Measurements from ENCODE around the gene SIGLEC1.

DNA sequence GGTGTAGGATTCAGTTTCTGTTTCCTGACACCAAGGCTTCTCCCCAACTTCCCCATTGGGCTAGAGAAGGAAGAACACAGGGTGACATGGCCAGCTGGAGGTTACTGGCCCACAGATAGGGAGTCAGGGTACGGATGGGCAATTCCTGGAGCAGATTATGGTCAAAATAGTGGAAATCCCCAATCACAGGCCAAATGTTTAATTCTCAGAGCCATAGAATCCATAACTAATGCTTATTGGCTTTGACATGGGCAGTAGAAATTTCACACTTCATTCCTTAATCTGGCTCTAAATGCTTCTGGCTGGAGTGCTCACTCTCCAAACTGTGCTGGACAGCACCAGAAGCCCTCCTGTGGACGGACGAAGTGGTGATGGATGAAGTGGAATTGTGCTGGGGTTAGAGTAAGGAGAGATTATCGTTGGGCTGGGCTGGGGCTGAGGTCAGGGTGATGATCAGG, 887 bp downstream of the SIGLEC1 start:
- TF ChIP-seq CTCF (IDR thresholded peaks at IDR 0.05) (no peak), EZH2 (IDR thresholded peaks at IDR 0.05; ENCODE audit: borderline replicate concordance, insufficient read depth, low read depth, low read length, poor library complexity, severe bottlenecking) (no peak)

All from B cell (primary cell).